Skeletal muscle satellite cell (primary cell): Measurements from ENCODE around the gene VPS11.

Experiments
- H3K27me3 ChIP-seq: 2 replicates; pipeline ENCODE4 v1.7.0; 2013; ENCODE audit warnings: low read length; ENCODE audit not compliant: control insufficient read depth, insufficient read depth
- H3K36me3 ChIP-seq: 2 replicates; pipeline ENCODE4 v1.7.0; 2013; ENCODE audit warnings: mild to moderate bottlenecking, control low read depth, low read length; ENCODE audit not compliant: insufficient read depth
- H3K4me1 ChIP-seq: 2 replicates; pipeline ENCODE4 v1.7.0; 2013; ENCODE audit warnings: low read length; ENCODE audit not compliant: control insufficient read depth, insufficient read depth
- H3K4me2 ChIP-seq: 2 replicates; pipeline ENCODE4 v1.7.0; 2013; ENCODE audit warnings: mild to moderate bottlenecking, low read length
- H3K4me3 ChIP-seq: 2 replicates; pipeline ENCODE4 v1.7.0; 2013; ENCODE audit warnings: low read length
- H3K9ac ChIP-seq: 2 replicates; pipeline ENCODE4 v1.7.0; 2013; ENCODE audit warnings: mild to moderate bottlenecking, low read depth, low read length, moderate library complexity
- H3K9me3 ChIP-seq: replicated peaks from 2 replicates; pipeline ENCODE4 v1.7.0; 2013; ENCODE audit warnings: mild to moderate bottlenecking, control low read depth, low read length

VPS11 gene

GRCh38 chr11:119041821-119042514, 25.6 kb upstream of the VPS11 start:
- Histone ChIP-seq H3K4me1 (no peaks in the 10 kb centered on the region), H3K4me2 (no peak overlapping the region), H3K36me3 (peaks cover 25% of the 10 kb centered on the region), H3K9ac (no peak overlapping the region), H3K4me3 (no peak overlapping the region), H3K9me3 (no peaks in the 10 kb centered on the region), H3K27me3 (no peaks in the 10 kb centered on the region)

- no peaks in the 10 kb centered on the region for H3K9me3 ChIP-seq
- no peaks in the 10 kb centered on the region for H3K4me1 ChIP-seq
- H3K27me3 ChIP-seq, result no peaks in the 10 kb centered on the region
- H3K9ac ChIP-seq, result no peak overlapping the region
- no peak overlapping the region for H3K4me2 ChIP-seq
- H3K4me3 ChIP-seq, result no peak overlapping the region
- H3K36me3 ChIP-seq, result peaks cover 35% of the 10 kb centered on the region
Measured at GRCh38 chr11:119042927-119043326, 24.7 kb upstream of the VPS11 start.

DNA sequence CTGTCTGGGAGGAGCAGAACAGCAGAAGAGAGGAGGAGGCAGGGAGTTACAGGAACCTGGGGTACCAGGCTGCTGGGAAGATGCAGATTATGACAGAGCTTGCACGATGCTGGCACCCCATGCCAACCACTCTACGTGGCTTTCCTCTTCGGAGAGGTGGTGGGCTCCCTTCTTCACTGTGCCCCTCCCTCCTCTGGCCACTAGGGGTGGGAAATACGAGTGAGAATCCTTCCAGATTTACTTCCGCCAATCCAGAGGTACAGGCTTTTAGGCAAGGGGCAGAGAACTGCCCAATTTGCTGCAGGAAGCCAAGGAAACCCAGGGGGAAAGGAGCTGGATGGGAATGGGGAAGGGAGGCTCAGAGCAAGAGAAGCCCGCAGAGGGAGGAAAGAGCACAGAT, 22.9 kb upstream of the VPS11 start:
- no peak overlapping the region for H3K4me3 ChIP-seq
- H3K27me3 ChIP-seq, result no peaks in the 10 kb centered on the region
- H3K36me3 ChIP-seq, result peaks cover 53% of the 10 kb centered on the region
- H3K4me1 ChIP-seq, result no peaks in the 10 kb centered on the region
- no peak overlapping the region for H3K4me2 ChIP-seq
- H3K9me3 ChIP-seq, result no peaks in the 10 kb centered on the region
- H3K9ac ChIP-seq, result no peak overlapping the region

- Histone ChIP-seq H3K9me3 (no peaks in the 10 kb centered on the region), H3K27me3 (no peaks in the 10 kb centered on the region), H3K4me2 (no peak overlapping the region), H3K4me1 (no peaks in the 10 kb centered on the region), H3K9ac (no peak overlapping the region), H3K4me3 (no peak overlapping the region), H3K36me3 (peaks cover 67% of the 10 kb centered on the region)
Measured at GRCh38 chr11:119046489-119046888, 21.1 kb upstream of the VPS11 start.

GRCh38 chr11:119047205-119047604, 20.4 kb upstream of the VPS11 start:
- Histone ChIP-seq H3K9me3 (no peaks in the 10 kb centered on the region), H3K4me1 (no peaks in the 10 kb centered on the region), H3K27me3 (no peaks in the 10 kb centered on the region), H3K4me3 (no peak overlapping the region), H3K36me3 (peaks cover 75% of the 10 kb centered on the region), H3K4me2 (no peak overlapping the region), H3K9ac (no peak overlapping the region)

DNA sequence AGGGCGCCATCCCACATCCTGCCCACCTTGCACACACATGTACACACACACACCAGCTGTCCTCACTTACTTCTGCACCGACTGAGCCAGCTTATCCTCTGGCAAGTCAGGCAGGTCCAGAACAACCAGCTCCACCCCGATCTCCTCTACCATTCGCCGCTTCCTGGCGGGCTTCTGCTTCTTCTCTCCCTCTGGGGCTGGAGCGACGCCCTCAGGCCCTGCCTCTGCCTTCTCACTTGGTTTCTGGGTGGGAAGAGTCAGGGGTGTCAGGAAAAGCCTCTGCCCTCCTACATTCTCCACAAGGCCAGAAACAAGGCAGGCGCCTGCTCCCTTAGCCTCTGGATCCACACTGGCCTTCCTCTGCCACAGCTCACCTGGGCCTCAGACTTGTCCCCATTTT, 19.0 kb upstream of the VPS11 start:
- no peak overlapping the region for H3K9ac ChIP-seq
- no peak overlapping the region for H3K4me2 ChIP-seq

DNA sequence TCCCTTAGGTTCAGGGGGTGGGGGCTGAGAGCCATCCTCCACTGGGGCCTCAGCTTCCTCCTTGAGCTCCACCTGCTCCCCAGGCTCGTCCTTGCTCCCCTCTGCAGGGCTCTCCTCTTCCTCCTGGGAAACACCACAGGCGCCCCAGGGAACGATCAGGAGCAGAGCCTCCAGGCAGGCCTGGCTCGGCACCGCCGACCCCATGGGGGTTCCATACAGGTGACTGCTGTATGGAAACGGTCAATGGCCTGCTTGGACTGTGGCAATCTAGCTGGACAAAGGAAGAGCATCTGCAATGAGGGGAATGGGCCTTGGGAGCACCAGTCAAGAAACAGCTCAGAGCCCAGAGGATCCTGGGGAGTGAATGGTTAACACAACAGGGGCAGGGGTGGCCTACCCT, 18.5 kb upstream of the VPS11 start:
- no peaks in the 10 kb centered on the region for H3K9me3 ChIP-seq
- no peaks in the 10 kb centered on the region for H3K4me1 ChIP-seq
- H3K9ac ChIP-seq, result no peak overlapping the region
- H3K27me3 ChIP-seq, result no peaks in the 10 kb centered on the region
- H3K4me2 ChIP-seq, result no peak overlapping the region
- H3K36me3 ChIP-seq, result peaks cover 93% of the 10 kb centered on the region
- no peak overlapping the region for H3K4me3 ChIP-seq

More for the DNA sequence above, 19.0 kb upstream of the VPS11 start:
- Histone ChIP-seq H3K4me3 (no peak overlapping the region), H3K9me3 (no peaks in the 10 kb centered on the region), H3K27me3 (no peaks in the 10 kb centered on the region), H3K36me3 (peaks cover 89% of the 10 kb centered on the region), H3K4me1 (no peaks in the 10 kb centered on the region)

DNA sequence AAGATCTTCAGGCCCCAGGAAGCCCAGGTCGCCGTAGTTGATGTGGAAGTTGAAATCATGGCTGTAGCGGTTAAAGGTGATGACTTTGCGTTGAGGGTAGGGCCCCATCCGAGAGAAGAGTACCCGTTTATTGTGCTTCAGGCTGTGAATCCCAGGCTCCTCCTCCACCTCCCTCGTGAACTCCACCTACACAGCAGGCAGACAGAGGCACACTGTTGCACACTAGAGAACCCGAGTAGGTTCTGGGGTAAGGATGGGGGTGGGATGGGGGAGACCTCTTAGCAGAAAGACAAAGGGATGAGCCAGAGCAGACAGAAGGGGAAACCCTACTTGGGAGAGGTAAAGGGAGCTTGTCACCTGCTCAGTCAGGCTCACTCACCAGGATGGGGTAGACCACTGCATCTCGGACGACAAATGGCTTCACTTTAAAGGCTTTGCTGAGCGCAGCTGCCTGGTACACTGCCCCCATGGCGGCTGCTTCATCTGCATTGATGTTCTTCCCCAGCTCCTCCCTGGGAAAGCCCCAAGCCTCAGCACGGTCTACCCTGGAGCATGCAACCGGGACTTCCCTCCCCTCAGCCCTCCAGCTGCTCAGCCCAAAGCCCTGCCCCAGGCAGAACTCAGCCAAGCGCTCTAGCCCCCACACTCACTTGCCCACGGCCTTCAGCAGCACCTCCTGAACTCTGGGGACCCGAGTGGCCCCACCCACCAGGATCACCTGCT, 16.0 kb upstream of the VPS11 start:
- no peaks in the 10 kb centered on the region for H3K27me3 ChIP-seq
- H3K4me1 ChIP-seq, result peaks cover 12% of the 10 kb centered on the region
- peaks cover 86% of the 10 kb centered on the region for H3K36me3 ChIP-seq
- no peak overlapping the region for H3K4me3 ChIP-seq
- H3K4me2 ChIP-seq, result no peak overlapping the region
- no peaks in the 10 kb centered on the region for H3K9me3 ChIP-seq
- no peak overlapping the region for H3K9ac ChIP-seq

DNA sequence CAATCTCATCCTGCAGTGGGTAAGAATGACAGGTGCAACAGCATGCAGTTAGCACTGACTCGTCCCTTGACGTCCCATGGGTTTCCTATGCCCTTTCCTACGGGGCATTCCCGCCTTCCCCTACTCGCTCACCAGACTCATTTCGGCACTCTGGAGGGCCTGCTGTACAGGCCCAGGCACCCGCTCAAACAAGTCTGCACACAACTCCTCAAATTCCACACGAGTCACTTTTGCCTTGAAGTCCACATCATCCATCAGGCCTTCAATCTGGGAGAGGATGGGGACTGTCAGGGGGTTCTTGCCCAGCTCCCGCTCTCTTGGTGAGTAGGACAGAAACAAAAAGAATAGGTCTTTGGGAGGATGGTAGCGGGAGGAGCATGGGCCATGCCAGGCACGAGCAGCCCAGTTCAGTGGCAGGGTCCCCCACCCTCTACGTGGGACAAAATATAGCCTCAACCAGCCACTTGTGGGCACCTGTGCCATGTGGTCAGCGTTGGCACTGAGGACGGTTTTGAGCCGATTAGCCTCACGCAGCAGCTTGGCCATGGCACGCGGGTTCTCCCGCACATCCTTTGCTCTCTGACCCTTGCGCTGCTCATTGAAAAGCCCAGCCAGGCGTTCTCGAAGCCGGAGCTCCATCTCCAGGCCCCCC, 15.3 kb upstream of the VPS11 start:
- Histone ChIP-seq H3K9me3 (no peaks in the 10 kb centered on the region), H3K4me1 (peaks cover 12% of the 10 kb centered on the region), H3K4me2 (no peak overlapping the region), H3K36me3 (peaks cover 79% of the 10 kb centered on the region), H3K4me3 (no peak overlapping the region), H3K9ac (no peak overlapping the region), H3K27me3 (no peaks in the 10 kb centered on the region)

DNA sequence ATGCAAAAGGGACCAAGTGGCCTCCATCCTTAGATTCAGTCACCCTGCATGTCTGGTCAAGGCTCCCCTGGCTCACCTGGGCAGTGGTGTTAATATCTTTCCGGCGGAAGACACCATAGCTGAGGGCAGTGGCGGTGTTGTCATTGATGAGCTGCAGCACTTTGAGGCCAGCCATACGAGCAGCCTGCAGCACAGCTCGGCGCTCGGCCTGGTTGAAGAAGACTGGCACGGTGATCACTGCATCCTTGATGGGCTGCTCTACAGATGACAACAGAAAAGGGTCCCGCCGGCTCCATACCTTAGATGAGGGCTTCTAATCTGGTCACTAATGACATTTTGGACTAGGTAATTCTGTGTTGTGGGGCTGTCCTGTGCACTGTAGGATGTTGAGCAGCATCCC, 13.2 kb upstream of the VPS11 start:
- H3K4me2 ChIP-seq, result no peak overlapping the region
- peaks cover 58% of the 10 kb centered on the region for H3K36me3 ChIP-seq
- H3K4me1 ChIP-seq, result peaks cover 17% of the 10 kb centered on the region
- no peak overlapping the region for H3K4me3 ChIP-seq
- no peak overlapping the region for H3K9ac ChIP-seq
- no peaks in the 10 kb centered on the region for H3K27me3 ChIP-seq
- no peaks in the 10 kb centered on the region for H3K9me3 ChIP-seq

DNA sequence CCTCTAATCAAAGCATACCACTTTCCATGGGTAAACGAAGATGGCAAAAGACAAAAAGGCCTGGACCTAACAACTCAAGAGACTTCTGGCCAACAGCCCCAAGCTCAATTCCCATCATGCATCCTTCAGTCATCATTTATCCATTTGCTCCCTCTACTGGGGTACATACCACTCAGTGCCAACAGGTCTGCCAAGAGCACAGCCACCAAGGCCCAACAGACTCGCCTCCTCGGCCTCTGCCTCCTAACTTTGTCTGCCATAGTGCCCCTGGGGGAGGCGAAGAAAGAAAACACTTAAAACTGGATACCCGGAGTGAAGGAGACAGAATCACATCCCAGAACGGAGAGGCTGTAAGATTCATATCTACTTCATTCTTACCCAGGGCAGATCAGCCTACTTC, 11.7 kb upstream of the VPS11 start:
- Histone ChIP-seq H3K9me3 (no peaks in the 10 kb centered on the region), H3K4me1 (peaks cover 17% of the 10 kb centered on the region), H3K9ac (peak overlapping the region; percentile 92), H3K4me3 (peak overlapping the region; percentile 99), H3K4me2 (peak overlapping the region; percentile 97), H3K27me3 (no peaks in the 10 kb centered on the region), H3K36me3 (peaks cover 46% of the 10 kb centered on the region)
